Measurements from ENCODE around the gene ASPG.

The ASPG gene

DNA sequence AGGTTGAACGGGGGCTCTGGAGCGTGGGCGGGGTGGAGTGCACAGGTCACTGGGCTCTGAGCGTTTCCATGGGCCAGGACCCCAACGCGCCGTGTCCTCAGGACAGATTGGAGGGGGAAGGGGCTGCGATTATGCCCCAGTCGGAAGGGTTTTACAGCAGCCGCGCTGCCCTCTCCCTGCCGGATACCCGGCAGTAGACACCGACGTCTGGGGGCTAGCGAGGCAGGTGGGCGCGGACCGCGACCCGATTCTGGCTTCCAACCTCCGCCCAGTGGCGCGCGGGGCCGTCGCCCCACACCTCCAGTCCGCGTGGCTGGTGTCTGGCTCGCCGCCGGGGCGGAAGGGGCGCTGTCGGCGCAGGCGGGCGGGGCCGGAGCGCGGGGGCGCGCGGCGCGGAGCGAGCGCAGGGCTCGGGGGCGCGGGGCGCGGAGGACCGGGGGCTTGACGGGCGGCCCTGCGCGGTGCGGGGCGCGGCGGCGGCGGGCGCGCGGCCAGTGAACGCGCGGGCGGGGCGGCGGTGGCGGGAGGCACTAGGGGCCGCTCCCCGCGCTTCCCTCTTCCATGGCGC is 50.5 kb downstream of the ASPG start:
- DNase-seq (ENCODE audit: low read depth, low spot score) = no peak

DNA sequence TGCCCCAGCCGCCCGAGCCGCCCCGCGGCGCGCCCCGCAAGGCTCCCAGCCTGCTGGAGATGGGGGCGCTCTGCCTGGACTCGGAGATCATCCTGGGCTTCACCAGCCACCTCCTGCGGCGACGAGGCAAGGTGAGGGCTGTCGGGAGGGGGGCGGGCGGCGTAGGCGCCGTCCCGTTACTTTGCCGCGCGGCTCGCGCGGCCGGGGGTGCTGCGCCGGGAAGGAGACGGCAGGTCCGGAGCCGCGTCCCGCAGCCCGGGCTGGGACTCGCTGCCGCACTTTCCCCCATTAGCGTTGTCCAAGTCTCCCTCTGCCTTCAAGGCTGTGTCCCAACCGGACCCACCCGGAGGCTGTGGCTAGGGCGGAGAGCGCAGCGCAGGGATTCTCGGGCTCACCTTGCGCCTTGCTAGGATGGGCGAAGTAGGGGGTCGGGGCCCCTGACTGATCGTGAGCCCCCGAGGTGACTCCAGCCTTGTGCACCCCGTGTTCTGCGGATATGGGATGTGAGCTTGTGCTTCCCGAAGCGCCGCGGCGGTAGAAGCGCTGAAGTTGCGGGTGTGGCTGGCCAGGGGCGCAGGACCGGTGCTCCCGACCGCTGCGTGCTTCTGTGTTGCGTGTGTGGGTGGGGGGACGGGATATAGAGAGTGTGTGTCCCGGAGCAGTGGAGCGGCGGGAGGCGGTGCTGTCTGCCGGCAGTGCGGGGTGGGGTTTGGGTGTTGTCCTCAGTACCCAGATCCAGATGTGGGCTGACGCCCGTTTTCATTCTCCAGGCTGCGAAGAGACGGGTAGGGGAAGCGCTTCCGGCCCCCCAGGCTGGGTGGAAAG is 51.2 kb downstream of the ASPG start:
- DNase-seq (ENCODE audit: low read depth, low spot score) = no peak

DNA sequence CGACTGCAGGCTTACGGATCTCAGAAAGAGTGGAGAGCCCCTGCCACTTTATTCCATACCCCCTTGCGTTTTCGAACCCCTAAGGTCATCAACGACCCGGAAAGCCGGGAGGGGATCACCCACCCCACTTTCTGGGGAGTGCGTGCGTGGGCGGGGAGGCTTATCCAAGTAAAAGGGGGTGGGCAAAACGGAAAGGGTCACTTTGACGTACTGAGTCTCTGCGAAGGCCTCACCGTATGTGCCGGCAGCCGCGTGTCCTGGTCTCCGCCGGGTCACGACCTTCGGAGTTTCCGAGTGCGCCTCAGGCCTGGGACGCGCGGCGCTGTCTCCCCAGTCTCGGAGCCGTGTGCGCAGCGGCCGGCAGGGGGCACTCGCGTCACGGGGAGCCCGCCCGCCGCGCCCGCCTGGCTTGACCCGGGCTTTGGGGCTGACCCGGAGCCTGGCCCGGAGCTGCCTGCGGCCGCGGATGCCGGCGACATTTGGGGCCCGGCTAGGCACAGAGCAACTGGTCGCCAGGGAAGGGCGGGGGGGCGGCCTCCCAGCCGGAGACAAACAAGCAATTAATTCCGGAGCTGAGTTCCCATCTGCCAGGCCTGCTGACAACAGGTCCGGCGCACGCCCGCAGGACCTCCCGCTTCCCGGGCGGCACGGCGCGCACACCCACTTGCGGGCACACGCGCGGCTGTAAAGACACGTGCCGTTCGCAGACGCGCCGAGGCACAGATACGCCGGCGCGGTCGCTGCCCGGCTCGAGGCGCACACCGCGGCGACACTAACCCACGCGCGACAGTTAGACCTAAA is 52.0 kb downstream of the ASPG start:
- peak; percentile 94 for DNase-seq (ENCODE audit: low read depth, low spot score)

DNA sequence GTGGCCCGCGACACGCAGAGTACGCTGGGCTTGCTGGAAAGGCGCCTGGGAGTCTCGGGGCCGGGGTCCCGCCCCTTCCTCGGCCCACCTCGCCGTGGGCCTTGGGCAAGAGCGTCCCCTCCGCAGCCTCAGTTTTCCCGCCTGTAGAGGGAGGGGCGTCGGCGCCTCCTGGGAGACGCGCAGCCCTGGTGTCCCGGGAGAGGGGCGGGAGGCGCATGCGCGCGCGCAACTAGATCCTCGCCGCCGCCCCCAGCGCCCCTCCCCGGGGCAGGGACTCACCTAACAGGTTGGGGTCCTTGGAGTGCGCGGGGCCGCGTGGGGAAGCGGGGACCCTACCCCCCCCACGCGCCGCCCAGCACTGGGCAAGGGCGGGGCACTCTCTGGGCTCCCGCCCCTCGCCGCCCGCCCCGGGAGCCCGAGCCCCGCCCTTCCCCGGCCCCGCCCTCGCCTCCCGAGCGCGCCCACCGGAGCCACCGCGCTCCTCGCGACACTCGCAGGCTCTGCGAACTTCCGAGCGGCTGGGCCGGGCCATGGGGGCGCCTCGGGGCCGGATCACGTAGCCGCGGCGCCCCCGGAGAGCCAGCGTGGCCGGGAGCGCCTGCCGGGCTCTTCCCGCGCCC is 52.7 kb downstream of the ASPG start, which contains the start of gene KIF26A:
KIF26A (plus strand) TSS at position 490 of the 620 bp plus-strand sequence. CDS start 136 bp downstream, outside the sequence.
- DNase-seq (ENCODE audit: low read depth, low spot score) = peak; percentile 88

DNA sequence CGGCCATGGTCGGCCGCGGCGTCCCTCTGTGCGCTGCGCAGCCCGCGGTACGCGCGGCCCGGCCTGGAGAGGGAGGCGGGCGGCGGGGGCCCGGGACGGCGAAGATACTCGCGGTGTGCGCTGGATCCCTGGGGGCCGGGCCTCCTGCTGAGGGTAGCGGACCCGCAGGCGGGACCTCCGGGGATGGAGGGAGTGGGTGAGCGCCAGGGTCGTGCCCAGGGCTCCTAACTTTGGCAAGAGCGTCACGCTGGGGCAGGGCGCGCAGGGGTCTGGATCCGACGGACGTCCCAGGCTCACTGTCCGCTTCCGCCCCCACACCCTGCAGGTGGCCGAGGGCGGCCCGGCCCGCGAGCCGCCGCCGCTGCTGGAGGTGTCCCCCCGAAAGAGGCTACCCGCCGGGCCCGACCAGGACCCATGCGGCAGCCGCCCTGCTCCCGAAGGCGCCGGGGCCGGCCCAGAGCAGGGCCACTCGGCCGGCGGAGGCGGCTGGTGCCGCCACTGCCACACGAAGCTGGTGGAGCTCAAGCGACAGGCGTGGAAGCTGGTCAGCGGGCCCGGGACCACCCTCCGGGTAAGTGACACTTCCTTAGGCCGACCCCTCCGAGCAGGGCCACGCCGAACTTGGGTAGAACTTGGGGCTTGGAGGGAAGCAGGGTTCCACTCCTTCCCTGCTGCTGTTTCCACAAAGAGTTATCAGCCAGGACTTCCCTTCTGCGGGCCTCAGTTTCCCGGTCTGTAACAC is 53.4 kb downstream of the ASPG start:
- DNase-seq (ENCODE audit: low read depth, low spot score) = no peak

DNA sequence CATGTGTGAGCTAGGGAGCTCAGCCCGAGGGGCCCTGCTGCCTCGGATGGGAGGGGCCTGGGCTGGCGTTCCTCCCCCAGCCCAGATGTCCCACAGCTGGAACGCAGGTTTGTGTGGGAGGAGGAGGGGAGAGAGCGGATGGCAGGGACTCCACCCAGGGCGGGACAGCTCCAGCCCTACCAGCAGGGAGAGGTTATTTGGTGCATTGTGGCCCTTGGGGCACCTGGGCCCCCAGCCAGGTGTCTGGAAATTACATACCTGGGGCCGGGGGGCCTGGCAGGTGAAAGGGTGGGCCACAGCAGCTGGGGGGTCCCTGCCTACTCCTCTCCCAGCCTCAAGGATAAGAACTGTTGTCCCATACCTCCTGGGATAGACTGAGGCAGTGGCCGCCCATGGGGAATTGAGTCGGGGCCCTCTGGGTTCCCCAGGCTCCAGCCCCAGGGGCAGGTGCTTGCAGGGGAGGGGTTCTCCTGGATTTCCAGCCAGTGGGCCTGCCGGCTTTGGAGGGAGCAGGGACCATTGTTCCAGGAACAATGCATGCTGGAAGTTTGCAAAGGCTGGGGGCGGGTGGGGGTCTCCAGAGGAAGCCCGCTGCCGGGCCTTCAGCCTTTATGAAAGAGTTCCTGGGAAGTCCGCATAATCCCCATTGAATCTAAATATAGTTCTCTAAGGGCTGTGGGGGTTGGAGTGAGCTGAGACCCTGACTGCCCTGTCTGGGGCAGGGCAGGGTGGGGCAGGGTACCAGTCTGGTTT is 54.1 kb downstream of the ASPG start:
- no peak for DNase-seq (ENCODE audit: low read depth, low spot score)

DNA sequence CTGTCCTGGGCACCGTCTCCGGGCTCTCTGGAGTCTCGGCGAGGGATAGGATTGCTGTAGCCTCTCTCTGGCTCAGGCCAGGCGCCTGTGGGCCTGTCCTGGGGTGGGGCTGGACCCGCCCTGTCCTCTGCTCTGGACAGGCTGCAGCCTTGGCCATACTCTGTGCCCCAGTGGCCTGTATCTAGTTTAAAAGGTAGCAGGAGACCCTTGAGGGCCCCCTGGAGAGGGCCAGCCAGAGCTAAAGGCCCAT is 54.6 kb downstream of the ASPG start:
- DNase-seq (ENCODE audit: low read depth, low spot score) = peak; percentile 19

DNA sequence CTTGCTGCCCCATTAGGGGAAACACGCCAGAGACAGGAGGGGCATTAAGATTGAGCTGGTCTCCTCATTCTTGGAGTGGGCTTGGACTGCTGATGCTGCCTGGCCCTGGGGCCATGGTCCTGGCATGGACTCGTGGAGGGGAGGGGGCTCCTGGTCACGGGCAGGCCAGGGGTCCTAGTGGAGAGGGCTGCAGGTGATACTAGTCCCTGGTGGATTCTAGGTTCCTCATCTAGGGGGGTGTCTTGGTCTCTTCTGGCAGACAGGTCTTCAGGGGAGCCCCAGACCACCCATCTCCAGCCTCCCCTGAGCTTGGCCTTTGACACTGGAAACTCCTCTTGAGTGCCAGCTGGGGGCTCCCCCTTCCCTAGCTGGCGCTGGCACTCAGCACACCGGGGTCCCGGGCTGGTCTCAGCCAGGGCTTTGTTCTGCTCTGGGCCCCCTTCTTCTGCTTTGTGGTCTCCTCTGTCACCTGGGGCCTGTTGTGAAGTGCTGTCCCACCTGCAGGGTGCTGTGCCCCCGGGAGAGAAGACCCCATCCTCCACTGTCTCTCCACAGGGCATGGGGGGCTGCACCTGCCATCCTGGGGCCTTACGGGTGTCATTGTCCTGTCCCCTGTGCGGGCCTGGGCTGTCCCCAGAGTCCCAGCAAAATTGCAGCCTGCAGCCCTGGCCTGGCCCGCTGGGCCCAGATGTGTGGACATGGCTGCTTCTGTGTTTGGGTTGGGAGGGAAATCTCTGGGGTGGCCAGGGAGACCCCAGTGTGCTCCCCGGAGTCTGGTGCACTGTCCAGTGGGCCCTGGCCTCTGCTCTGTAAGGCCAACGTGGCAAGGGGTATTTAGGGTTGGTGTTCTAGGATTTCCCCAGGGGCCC is 55.2 kb downstream of the ASPG start:
- peak; percentile 2 for DNase-seq (ENCODE audit: low read depth, low spot score)

DNA sequence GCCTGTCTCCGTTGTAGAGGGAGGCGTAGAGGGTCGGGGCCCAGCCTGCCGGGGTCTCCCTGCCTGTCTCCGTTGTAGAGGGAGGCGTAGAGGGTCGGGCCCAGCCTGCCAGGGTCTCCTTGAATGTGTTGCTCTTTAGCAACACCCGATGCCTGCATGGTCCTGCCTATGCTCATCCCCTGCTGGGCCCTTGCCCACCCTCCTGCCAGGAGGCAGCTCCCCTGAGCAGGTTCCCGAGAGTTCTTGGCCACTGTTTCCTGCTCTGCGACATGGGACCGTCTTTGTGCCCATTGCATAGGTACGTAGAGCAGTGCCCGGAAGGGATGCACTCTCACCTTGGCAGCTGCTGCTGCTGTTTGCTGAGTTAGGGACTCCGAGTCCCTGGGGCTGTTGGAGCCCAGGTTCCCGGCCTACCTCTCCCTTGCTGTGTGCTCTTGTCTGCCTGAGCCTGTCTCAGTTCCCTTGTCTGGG is 56.2 kb downstream of the ASPG start:
- no peak for DNase-seq (ENCODE audit: low read depth, low spot score)

DNA sequence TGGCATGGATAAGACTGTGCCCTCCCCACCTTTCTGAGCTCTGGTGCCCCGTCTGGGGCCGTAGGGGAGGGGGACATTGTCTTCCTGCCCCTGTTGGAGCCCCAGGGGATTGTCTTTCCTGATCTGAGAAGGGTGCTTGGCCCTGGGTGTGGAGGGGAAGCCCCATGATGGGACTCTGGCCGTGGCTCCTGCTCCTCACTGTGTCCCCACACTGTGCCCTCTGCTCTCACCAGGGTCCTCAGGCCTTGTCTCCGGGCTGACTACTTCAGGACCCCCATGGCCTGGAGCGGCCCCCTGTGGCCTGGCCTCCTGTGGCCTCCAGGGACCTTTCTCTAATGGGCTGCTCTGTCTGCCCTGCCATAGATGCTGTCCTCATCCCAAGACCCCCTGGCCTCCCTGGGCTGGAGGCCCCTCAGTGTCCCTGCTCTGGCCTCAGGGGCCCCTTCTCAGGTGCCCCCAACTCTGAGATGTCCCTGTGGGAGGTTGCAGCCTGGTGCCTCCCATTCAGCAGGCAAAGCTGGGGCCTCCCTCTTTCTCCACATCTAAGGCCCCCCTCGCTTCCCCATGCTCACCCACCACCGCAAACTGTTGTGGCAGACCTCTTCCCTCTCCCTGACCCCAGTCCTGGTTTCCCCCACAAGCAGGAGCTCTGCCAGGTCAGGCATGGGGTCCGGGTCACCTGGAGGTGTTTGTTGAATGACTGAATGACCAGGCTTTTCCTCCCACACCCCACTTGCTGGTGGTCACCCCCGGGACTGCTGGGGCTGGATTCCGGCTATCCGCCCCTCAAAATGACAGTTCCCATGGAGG is 56.8 kb downstream of the ASPG start:
- no peak for DNase-seq (ENCODE audit: low read depth, low spot score)

DNA sequence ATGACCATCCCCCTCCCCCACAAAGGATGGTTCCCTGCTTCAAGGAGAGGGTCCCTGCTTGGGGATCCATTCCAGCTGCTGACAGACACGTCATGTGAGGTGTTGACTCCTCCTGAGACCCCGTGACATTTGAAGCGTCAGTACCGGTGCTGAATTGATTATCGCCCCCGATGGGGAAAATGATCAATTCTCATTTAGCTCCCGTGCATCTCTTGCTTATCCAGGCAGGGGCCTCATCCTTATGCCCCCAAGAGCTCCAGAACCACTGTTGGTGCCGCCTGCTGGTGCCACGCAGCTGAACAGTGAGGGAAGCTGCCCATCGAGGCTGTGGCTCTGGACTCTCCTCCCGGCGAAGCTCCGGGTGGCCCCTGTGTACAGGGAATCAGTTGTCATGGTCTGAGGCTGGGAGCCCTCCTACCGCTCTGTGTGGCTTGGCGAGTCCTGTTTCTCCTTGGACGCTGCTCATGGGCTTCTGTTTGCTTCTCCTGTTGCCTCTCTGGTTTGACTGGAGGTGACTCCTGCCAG is 57.5 kb downstream of the ASPG start:
- no peak for DNase-seq (ENCODE audit: low read depth, low spot score)

DNA sequence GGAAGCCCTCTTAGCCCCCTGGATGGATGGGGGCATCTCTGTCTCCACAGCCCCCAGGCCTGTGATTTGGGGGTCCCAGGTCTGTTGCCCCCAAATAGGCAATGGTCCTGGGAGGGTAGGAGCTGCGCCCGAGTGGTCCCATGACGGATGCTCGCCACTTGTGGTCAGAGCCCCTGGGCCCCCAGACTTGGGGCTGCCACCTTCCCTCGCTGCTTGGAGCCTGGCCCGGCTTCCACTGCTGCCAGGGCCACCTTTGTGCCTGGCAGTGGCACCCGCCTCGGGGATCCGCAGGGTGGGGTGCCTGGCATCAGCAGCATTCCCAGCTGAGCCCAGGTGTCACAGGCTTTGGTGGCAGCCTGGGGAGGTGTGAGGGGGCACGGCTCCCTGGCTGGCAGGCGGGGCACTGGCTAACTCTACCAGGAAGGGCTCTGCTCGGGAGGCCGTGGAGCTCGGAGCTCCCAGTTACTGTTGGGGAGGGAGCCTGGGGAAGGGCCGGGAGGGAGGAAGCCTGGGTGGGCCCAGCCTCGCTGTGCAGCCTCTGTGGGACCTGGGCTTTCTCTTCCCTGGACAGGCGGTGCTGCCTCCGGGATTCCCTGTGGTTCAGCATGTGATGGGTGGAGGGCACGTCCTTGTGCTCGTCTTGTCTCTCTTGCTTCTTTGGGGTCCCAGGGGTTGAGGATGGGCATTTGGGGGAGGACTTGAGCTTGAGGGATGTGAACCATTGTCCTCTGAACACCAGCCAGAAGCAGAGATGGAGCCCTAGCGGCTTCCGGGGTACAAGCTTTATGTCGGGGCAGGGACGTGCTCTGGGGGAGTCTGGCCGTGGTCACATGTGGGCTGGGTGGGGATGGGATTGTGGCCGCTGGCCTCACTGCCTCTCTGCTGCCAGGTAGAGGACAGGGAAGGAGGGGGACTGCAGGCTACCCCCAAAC is 58.3 kb downstream of the ASPG start:
- DNase-seq (ENCODE audit: low read depth, low spot score) = no peak

DNA sequence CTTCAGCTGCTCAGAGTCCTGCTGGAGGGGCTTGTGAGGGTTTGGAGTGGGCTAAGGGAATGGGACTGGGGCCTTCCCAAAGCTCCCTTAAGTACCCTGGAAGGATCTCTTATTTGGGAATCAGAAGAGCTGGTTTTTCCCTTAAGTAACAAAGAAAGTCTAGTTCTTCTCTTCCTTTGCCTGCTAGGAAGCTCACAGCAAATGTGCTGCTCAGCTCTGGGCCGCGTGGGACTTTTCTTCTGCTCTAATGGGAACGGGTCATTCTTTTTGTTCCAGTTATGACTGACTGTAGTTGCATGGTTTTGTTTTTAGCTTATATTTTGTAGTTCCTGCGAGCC is 58.9 kb downstream of the ASPG start:
- no peak for DNase-seq (ENCODE audit: low read depth, low spot score)

DNA sequence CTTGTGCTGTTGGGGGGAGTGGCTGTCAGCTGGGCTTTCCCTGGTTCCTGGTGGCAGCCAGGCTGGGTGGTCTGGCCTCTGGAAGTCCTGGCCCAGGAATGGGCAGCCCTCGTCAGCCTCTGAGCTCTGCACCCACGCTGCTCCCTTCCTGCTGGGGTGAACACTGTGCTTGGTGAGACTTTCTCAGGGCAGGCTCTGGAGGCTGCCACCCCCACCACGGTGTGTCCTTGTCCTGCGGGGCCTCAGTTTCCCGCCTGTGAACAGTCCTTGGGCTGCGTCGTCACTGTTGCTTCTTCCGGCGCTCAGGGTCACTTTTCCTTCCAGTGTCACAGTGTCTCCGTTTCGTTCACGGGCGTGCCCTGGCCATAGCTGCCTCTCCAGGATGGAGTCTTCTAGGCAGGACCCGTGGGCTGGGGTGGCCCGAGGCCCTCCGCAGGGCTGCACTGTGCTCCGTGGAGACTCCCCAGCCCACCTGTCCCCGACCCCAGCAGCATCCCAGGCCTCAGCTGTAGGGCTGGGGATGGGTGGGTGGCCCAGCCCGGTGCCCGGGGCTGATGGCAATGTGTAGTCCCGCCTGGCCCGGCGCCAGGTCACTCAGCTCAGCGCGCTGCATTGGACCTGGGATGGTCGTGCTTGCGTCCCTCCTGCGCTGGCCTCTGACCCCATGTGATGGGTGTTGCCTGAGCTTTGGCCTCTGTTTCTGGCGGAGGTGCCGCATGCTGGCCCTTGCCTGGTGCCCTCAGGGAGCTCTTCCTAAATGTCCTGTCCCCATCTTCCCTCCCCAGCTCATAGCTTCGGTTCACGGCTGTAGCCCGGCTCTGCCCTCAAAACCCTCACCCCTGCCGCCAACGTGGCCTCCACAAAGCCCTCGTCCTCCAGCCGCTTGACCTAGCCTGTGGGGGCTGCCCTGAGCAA is 59.7 kb downstream of the ASPG start:
- no peak for DNase-seq (ENCODE audit: low read depth, low spot score)

DNA sequence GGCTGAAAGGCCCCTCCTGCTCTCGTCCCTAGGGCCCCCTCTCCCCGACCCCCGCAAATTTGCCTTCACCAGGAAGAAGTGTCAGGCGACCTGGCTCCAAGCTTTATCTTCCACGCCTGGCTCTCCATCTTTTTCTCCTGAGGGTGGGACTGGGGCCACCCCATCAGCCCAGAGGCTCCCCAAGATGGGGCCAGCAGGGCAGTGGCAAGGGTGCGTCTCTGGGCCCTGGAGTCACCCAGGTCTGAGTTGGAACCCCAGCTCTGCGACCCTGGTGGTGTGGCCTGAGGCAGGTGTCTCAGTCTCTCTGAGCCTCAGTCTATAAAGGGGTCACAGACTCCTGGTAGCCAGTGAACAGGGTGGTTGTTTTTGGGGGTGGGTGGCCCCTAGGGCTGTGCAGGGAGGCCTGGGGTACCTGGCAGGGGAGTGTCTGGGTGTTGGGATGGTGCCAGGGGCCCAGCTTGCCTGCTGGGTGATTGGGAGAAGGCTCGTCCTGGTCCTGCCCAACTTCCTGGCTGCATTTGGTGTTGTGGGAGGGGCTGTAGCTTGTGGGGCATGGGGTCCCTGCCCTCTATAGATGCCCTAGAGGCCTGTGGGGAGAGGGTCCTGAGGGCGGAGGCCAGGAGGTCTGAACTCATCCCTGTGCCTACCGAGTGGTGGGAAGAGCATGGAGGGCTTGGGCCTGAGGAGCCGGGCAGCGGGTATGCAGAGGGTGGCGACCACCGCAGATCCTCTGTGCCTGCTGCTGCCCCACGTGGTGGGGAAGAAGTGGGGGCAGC is 60.5 kb downstream of the ASPG start:
- no peak for DNase-seq (ENCODE audit: low read depth, low spot score)
